Measurements from ENCODE around the gene LZTFL1. TPM values are rescaled to one million over a fixed set of nuclear protein-coding genes. Genes with fewer than 3 reads are reported as not detected.

LZTFL1 gene
- 25.2 and 27.6 TPM in 2 replicates for total RNA-seq (2014; rRNA removed; shearing (Covaris generic))

- DNase-seq (ENCODE audit: low read depth) = peak; percentile 94
These were observed at the start of gene LZTFL1 for GRCh38 chr3:45841757-45842491. Gene LZTFL1 (minus strand): TSS chr3:45842119. CDS start chr3:45841991, 128 bp downstream.

GRCh38 chr3:45890405-45890804, 48.5 kb upstream of the LZTFL1 start:
- peak; percentile 42 for DNase-seq (ENCODE audit: low read depth)

- no peak for DNase-seq (ENCODE audit: low read depth)
These were observed 47.4 kb upstream of the LZTFL1 start for GRCh38 chr3:45889337-45889736.

GRCh38 chr3:45887759-45888511, 46.0 kb upstream of the LZTFL1 start:
- DNase-seq (ENCODE audit: low read depth) = no peak

DNA sequence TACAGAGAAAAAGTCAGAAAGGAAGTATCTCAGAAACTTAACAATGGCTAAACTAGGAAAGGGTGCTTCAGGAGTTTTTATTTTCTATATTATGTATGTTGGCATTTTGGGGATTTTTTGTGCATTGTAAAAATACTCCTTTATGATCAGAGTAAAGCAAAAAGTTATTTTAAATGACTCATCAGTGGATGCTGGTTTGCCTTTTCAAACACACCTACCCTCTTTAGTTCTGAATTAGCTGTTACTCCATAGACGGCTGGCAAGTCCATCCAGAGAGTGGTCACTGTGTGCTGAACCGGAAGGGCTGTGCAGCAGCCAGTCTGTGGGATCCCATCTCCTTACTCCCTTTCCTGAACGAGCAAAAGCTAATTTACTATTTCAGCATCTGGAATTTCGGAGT, 45.4 kb upstream of the LZTFL1 start:
- DNase-seq (ENCODE audit: low read depth) = no peak

DNA sequence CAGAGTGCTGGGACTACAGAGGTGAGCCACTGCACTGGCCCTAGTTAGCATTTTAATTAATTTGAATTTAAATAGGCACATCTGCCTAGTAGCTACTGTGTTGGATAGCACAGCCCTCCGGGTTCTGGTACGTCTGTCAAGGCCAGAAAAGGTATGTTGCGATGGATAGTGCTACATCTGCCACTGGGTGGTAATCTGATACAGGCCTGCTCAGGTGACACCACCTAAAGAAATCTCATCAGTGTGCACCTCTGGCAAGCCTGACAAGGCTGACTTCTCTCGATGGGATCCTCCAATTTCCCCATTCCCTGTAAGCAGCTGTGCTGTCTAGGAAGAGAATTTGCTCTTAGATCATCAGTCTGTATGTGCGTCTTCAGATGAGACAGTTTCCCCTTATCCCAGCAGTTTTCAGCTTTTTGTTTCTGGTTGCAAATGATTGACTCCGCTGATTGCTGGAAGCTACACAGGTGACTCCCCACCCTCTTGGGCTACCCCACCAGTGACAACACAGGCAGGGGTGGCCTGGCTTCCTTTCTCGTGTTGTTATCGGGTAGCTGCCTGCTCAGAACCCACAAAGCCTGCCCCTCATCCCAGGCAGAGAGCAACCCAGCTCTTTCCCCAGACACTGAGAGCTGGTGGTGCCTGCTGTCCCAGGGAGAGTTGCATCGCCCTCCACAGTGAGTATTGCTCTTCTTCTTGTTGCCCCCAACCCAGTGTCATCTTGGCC, 44.2 kb upstream of the LZTFL1 start, which contains the start of gene CCR9:
Gene CCR9 (plus strand): TSS at position 565 of the 727 bp plus-strand sequence. CDS start 8,391 bp downstream, outside the sequence.
- no peak for DNase-seq (ENCODE audit: low read depth)

GRCh38 chr3:45884368-45885201, 42.7 kb upstream of the LZTFL1 start:
- DNase-seq (ENCODE audit: low read depth) = no peak

- DNase-seq (ENCODE audit: low read depth) = peak; percentile 35
These were observed 39.4 kb upstream of the LZTFL1 start for GRCh38 chr3:45881078-45882022.

DNA sequence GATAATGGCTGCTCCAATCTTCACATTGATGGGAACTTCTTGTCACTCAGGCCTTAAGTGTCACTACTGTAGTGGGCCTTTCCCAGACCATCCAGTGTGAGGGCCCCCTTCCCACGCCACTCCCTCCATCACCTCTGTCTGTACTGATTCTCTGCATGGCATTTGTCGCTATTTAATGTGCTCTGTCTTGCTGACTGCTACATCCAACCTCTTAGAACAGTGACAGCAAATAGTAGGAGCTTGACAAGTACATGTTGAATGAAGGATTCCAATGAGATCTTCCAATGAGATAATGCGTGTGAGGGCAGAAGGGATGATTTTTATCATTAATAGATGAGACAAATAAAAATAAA, 38.8 kb upstream of the LZTFL1 start:
- DNase-seq (ENCODE audit: low read depth) = no peak

- DNase-seq (ENCODE audit: low read depth) = no peak
These were observed 36.2 kb upstream of the LZTFL1 start for GRCh38 chr3:45878124-45878523.

- DNase-seq (ENCODE audit: low read depth) = no peak
These were observed 32.9 kb upstream of the LZTFL1 start for GRCh38 chr3:45874677-45875346.

GRCh38 chr3:45873638-45874037, 31.7 kb upstream of the LZTFL1 start:
- no peak for DNase-seq (ENCODE audit: low read depth)

DNA sequence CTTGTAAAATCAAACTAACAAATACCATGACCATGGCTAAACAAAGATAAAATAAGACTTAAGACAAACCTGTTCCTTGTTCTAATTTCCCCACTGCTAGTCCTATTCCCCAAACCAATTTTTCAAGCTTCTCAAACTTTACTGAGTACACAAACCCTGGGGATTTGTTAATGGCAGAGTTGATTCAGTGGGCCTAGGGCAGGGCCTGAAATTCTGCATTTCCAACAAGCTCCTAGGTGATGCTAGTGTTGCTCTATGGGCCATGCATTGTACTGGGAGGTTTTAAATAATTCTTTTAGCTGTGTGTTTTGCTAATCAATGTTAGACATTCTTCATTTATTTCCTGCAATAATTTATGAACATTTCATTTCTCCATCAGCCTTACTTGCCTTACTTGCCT, 31.1 kb upstream of the LZTFL1 start:
- DNase-seq (ENCODE audit: low read depth) = no peak

GRCh38 chr3:45872569-45872968, 30.6 kb upstream of the LZTFL1 start:
- no peak for DNase-seq (ENCODE audit: low read depth)

DNA sequence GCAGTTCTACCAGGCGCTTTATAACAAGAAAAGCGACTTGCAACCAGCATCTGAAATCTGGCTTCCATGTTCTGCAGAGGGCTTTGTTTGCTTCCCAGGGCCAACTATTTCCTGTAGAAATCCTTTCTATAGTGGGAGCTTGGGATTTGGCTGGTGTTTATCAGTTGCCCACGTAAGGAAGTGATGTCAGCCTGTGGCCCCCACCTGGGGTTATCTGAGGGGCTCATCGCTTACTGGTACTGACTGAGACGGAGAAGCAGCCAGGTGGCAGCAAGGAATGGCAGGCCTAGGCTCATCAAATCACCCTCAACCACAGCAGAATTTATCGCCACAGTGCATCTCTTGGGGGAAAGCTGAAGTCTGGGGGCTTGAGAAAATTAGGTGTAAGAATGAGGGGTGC, 29.9 kb upstream of the LZTFL1 start:
- DNase-seq (ENCODE audit: low read depth) = no peak

GRCh38 chr3:45870099-45870498, 28.2 kb upstream of the LZTFL1 start:
- DNase-seq (ENCODE audit: low read depth) = no peak

DNA sequence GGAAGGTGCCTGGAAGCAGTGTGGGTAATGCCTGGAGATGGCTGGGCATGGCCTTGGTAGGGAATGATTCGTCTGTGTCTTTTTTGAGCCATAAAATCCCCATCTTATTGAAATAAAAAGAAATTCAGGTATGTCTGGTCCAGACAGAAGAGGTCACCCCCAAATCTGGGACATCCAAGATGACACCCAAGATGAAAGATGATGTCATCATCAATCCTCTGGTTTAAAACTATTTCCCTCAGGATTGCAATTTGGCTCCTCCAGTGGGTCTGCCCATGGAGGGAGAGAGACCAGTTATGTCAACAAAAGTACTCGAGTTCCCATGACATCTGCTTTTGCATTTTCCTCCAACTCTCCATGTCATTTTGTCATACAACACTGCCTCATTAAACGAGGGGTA, 27.7 kb upstream of the LZTFL1 start:
- no peak for DNase-seq (ENCODE audit: low read depth)

- no peak for DNase-seq (ENCODE audit: low read depth)
These were observed 26.7 kb upstream of the LZTFL1 start for GRCh38 chr3:45868650-45869049.

- DNase-seq (ENCODE audit: low read depth) = no peak
These were observed 26.3 kb upstream of the LZTFL1 start for GRCh38 chr3:45868213-45868612.

DNA sequence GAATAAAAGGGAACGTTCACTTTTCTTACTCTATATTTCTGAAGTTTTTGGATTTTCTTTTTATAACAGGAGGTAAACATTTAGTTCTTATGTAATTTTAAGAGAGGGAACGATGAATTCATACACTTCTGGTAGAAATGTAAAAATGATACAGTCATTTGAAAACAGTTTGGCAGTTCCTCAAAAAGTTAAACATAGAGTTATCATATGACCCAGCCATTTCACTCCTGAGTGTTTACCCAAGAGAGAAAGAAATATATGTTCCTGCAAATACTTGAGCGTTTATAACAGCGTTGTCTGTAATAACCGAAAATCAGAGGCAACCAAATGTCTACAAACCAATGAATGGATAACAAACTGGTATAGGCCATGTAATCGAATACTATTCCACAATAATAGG, 23.6 kb upstream of the LZTFL1 start:
- DNase-seq (ENCODE audit: low read depth) = no peak

Measured in Daoy (cell line).